RWPE1 (cell line): ENCODE measurements around the gene MUTYH.
A peak's percentile ranks its signal among the peaks of the same experiment; 100 is the strongest.

ENCODE experiments used
- CTCF ChIA-PET: fragments of 350-600 bp; sonication (Branson Sonifier 250); formaldehyde crosslinking; extraction: SDS; loops from one replicate; lab custom pipeline; 2021; lab: Yijun Ruan, JAX
- POLR2A ChIA-PET: fragments of 400-600 bp; formaldehyde crosslinking; extraction: SDS; loops from one replicate; lab custom pipeline; 2020; ENCODE audit warnings: antibody characterized with exemption; ENCODE audit not compliant: low non-redundant PET; lab: Yijun Ruan, JAX
- DNase-seq: peaks from one replicate; pipeline ENCODE4 v3.0.0; 2012; ENCODE audit warnings: low spot score
- H3K27ac ChIP-seq: fragments of 450-650 bp; 2 replicates; pipeline ENCODE4 v1.5.1; 2017
- TF ChIP-seq, protein P1 (sequence below): fragments of 450-650 bp; conservative IDR thresholded peaks from 2 replicates; pipeline ENCODE4 v1.5.1; 2017; ENCODE audit warnings: low read depth, mild to moderate bottlenecking

MUTYH gene

DNA sequence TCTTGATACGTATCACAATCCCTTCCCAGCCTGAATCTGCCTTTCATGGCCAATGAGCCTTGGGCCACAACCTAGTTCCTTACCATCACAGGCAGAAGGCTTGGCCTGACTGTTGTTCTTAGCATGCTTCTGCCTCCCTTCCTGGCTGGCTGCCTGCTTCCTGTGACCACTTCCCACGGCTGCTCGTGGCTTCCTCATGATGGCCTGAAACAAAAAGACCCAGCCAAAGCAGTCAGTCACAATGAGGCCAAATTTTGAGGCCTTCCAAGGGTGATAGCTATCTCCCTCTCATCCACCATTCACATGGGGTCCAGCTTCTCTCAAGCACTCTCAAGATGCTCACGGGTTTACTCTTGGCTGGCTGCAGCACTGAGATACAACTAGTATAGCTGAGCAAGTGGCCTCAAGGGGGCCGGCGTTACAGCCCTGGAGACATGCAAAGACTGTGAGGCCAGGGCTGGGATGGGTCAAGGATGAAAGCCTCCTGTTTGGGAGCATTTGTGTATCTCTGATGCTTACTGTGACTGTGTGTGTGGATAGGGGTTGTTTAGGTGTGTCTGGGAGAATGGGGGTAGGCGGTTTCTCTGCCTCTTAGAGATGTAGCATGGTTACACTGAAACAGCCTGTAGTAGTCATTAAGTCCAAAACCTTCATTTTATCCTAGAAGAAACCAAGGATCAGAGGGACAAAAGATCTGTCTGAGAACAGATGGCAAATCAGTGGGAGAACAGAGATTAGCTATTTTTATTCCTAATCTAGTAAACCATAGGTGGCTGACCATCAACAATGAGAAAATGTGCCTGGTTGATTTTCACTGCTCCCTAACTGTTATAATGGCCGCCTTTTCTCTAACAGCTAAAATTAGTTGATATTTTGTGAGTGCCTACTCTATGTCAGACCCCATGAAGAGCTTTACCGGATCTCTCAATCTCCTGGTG is 5.7 kb downstream of the MUTYH start:
- no peak for DNase-seq
- POLR2A ChIA-PET = no interaction called here
- TF ChIP-seq, protein P1, sequence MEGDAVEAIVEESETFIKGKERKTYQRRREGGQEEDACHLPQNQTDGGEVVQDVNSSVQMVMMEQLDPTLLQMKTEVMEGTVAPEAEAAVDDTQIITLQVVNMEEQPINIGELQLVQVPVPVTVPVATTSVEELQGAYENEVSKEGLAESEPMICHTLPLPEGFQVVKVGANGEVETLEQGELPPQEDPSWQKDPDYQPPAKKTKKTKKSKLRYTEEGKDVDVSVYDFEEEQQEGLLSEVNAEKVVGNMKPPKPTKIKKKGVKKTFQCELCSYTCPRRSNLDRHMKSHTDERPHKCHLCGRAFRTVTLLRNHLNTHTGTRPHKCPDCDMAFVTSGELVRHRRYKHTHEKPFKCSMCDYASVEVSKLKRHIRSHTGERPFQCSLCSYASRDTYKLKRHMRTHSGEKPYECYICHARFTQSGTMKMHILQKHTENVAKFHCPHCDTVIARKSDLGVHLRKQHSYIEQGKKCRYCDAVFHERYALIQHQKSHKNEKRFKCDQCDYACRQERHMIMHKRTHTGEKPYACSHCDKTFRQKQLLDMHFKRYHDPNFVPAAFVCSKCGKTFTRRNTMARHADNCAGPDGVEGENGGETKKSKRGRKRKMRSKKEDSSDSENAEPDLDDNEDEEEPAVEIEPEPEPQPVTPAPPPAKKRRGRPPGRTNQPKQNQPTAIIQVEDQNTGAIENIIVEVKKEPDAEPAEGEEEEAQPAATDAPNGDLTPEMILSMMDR = no peak
- H3K27ac ChIP-seq = 0 out of 2 replicates have a peak overlapping the region, but pooled peaks have one; percentile 4
- CTCF ChIA-PET = no interaction called here

DNA sequence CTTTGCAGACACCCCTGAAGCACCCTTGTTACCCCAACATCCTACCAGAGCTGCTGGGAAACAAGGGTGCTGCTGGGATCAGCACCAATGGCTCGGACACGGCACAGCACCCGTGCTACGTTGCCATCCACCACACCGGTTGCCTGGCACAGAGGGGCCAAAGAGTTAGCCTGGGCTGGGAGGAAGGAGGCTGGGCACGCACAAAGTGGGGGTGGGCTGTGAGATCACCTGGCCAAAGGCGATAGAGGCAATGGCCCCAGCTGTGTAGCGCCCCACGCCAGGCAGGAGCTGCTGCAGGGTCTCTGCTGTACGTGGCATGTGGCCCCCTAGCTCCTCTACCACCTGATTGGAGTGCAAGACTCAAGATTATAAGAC is 7.9 kb downstream of the MUTYH start:
- TF ChIP-seq, protein P1 = no peak
- no peak for DNase-seq
- ChIA-PET POLR2A (interaction anchor here (0.6 kb wide), 1 partner anchor 29 kb away, joined by 3 read pairs; no protein-coding TSS in a partner anchor), CTCF (no interaction called here)
- H3K27ac ChIP-seq = no peak overlapping the region

DNA sequence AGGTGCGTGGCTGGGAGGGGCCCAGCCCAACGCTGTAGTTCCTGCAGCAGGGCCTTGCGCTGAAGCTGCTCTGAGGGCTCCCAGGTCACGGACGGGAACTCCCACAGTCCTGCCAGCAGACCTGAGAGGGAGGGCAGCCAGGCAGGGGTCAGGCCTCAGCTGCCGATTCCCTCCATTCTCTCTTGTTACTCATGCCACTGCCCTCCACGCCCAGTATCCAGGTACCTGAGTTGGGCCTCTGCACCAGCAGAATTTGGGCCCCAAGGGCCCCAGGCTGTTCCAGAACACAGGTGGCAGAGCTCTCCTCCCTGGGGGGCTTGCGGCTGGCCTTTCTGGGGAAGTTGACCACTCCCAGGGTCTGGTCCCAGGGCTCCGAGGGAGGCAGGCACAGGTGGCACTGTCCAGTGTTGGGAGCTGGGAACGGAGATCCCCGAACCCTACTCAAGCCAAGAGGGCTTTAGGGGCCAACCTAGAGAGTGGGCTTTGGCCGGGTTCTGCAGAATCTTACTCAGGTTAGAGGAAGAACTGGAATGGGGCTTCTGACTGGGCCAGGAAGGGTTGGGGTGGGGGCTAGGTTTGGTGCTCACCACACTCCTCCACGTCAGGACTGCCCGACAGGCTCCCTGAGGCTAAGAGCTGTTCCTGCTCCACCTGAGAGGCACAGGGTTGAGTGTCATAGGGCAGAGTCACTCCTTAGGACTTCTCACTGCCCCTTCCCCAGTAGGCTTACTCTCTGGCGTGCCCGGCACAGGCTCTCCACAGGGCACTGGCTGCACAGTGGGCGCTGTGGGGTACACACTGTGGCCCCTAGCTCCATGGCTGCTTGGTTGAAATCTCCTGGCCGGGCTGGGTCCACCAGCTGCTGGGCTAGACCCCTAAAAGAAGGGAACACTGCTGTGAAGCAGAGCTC is 8.5 kb downstream of the MUTYH start:
- H3K27ac ChIP-seq = no peak overlapping the region
- TF ChIP-seq, protein P1 = no peak
- CTCF ChIA-PET = interaction anchor here (1.2 kb wide), 1 partner anchor 318 kb away, joined by 3 read pairs; no protein-coding TSS in a partner anchor
- POLR2A ChIA-PET = interaction anchor here (0.6 kb wide), 1 partner anchor 28 kb away, joined by 3 read pairs; no protein-coding TSS in a partner anchor
- no peak for DNase-seq

DNA sequence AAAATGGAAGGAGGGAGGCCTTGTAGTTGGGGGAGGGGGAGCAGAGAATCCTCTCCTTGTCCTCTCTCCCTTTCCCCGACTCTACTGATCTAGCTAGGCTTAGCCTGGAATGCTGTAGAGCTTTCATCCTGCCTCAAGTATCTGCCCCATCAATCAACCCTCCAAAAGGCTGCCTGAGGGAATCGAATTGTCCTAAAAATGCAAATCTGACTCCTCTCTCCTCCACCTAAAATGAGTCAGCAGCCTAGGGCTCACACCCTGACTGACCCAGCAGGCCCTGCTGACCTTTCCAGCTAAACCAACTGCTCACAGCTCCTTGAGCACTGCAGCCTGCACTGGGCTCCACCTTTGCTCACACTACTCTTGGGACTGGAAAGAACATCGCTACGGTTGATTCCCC is 10.8 kb downstream of the MUTYH start:
- peak overlapping the region; percentile 67 for H3K27ac ChIP-seq
- POLR2A ChIA-PET = interaction anchor here (0.6 to 2.7 kb wide), 3 partner anchors 10 to 282 kb away, joined by 4 to 13 read pairs (median 7); partner anchors contain the start of gene TOE1
- CTCF ChIA-PET = no interaction called here
- peak; percentile 81 for DNase-seq
- TF ChIP-seq, protein P1 = no peak

DNA sequence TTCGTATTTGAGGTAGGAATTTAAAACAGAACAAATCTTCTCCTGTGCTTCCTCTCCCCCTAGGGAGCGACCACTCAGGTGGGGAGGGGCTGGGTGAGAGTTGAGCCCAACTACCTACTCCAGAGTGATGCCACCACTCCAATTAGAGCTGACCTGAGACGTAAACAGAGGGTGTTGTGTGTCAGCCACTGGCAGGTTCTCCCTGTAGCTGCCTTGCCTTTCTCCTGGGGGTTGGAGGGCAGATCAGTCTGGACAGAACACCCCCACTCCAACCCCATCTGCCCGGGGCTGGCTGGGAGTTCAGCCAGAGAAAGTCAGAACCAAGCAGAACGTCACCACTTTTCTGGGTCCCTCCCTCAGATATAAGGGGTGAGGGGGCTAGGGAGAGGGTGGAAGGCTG is 11.6 kb downstream of the MUTYH start:
- TF ChIP-seq, protein P1 = no peak
- DNase-seq = no peak
- H3K27ac ChIP-seq = peak overlapping the region; percentile 67
- ChIA-PET CTCF (interaction anchor here (0.5 to 0.6 kb wide), 2 partner anchors 159 to 559 kb away, joined by 3 to 8 read pairs; no protein-coding TSS in a partner anchor), POLR2A (interaction anchor here (2.7 kb wide), 1 partner anchor 25 kb away, joined by 13 read pairs; no protein-coding TSS in a partner anchor)
